HG02970 (cell line): Measurements from ENCODE around the gene RITA1.

ENCODE experiments used
- ATAC-seq: cut with Tn5 transposase; IDR thresholded peaks from one replicate; pipeline ENCODE4 v1.9.1; 2021; ENCODE audit warnings: mild to moderate bottlenecking, moderate library complexity, moderate number of reproducible peaks; ENCODE audit not compliant: unreplicated experiment, low FRiP score

Gene RITA1

GRCh38 chr12:113152835-113153814 is 32.4 kb upstream of the RITA1 start:
- ATAC-seq: peak; percentile 66

GRCh38 chr12:113154351-113154973 is 31.1 kb upstream of the RITA1 start:
- no peak for ATAC-seq

- ATAC-seq: no peak
Observed at GRCh38 chr12:113155060-113155459, 30.5 kb upstream of the RITA1 start.

- ATAC-seq: no peak
Observed at GRCh38 chr12:113155646-113156045, 29.9 kb upstream of the RITA1 start.

GRCh38 chr12:113157218-113157859 is 28.2 kb upstream of the RITA1 start:
- no peak for ATAC-seq

- no peak for ATAC-seq
Observed at GRCh38 chr12:113158439-113159203, 26.9 kb upstream of the RITA1 start.

- ATAC-seq: no peak
Observed at GRCh38 chr12:113159937-113160336, 25.6 kb upstream of the RITA1 start.

GRCh38 chr12:113161415-113162016 is 24.0 kb upstream of the RITA1 start:
- ATAC-seq: no peak

- ATAC-seq: no peak
Observed at GRCh38 chr12:113162102-113163029, 23.2 kb upstream of the RITA1 start.

- ATAC-seq: no peak
Observed at GRCh38 chr12:113163030-113163360, 22.5 kb upstream of the RITA1 start.

- no peak for ATAC-seq
Observed at GRCh38 chr12:113164014-113164413, 21.5 kb upstream of the RITA1 start.

- ATAC-seq: no peak
Observed at GRCh38 chr12:113165521-113166450, 19.7 kb upstream of the RITA1 start.

GRCh38 chr12:113167868-113168267 is 17.7 kb upstream of the RITA1 start:
- ATAC-seq: no peak

GRCh38 chr12:113169697-113170096 is 15.8 kb upstream of the RITA1 start:
- no peak for ATAC-seq

GRCh38 chr12:113170457-113170856 is 15.1 kb upstream of the RITA1 start:
- ATAC-seq: no peak

- no peak for ATAC-seq
Observed at GRCh38 chr12:113170926-113171325, 14.6 kb upstream of the RITA1 start.

- no peak for ATAC-seq
Observed at GRCh38 chr12:113171543-113171942, 14.0 kb upstream of the RITA1 start.

- no peak for ATAC-seq
Observed at GRCh38 chr12:113172185-113172584, 13.3 kb upstream of the RITA1 start.
